Pulmonary artery endothelial cell (primary cell): ENCODE measurements around the gene ALMS1. TPM values are rescaled to one million over a fixed set of nuclear protein-coding genes. Genes with fewer than 3 reads are reported as not detected.

ENCODE experiments used
- total RNA-seq: library from RNA; depleted of rRNA; stranded (reverse); fragments of >200 nt; gene quantifications from 2 replicates; pipeline ENCODE4 v1.2.3, GENCODE V29; 2014

The ALMS1 gene
- total RNA-seq, 1 donor from 2014 or later: 7.3 TPM

Other genes starting within 250 kb of the ALMS1 start
- not detected in 2 replicates for gene NOTO, start 183.3 kb upstream of the ALMS1 start, total RNA-seq
- 15.0 and 19.8 TPM in 2 replicates for gene SMYD5, start 171.6 kb upstream of the ALMS1 start, total RNA-seq
- 19.7 and 29.4 TPM in 2 replicates for gene PRADC1, start 152.6 kb upstream of the ALMS1 start, total RNA-seq
- gene CCT7, start 151.5 kb upstream of the ALMS1 start, total RNA-seq: 655 and 716 TPM in 2 replicates
- gene FBXO41, start 101.4 kb upstream of the ALMS1 start, total RNA-seq: 0.56 and 0.66 TPM in 2 replicates
- not detected in 2 replicates for gene EGR4, start 92.3 kb upstream of the ALMS1 start, total RNA-seq